GM23338 (cell line): ENCODE measurements around the gene CARNS1.

Experiments used
- CREB1 ChIP-seq: fragments of 250-450 bp; sonication (Bioruptor Pico); IDR thresholded peaks from 2 replicates; pipeline ENCODE4 v1.5.0; 2020; ENCODE audit warnings: low read depth, mild to moderate bottlenecking, moderate library complexity
- CTCF ChIP-seq, 2 experiments: fragments of 200-600 bp in 1 of 2; sonication (generic) in 1 of 2; conservative IDR thresholded peaks; 2 replicates each; pipeline versions ENCODE4 v1.5.1 to v1.6.1; 2016 to 2017; ENCODE audit warnings: antibody characterized with exemption in 2 of 2, low read depth in 2 of 2, mild to moderate bottlenecking in 2 of 2, moderate library complexity in 1 of 2
- EZH2 ChIP-seq: fragments of 200-600 bp; sonication (generic); IDR thresholded peaks from one replicate; pipeline ENCODE4 v1.8.0; 2017; ENCODE audit warnings: antibody characterized with exemption, mild to moderate bottlenecking, low read depth; ENCODE audit not compliant: unreplicated experiment
- EZH2phosphoT487 ChIP-seq: fragments of 200-600 bp; sonication (generic); IDR thresholded peaks from one replicate; pipeline ENCODE4 v1.8.1; 2018; ENCODE audit warnings: antibody characterized with exemption; ENCODE audit not compliant: unreplicated experiment
- POLR2AphosphoS5 ChIP-seq: IDR thresholded peaks from 2 replicates; pipeline ENCODE4 v1.6.1; 2016; ENCODE audit warnings: antibody characterized with exemption, low read depth
- REST ChIP-seq: IDR thresholded peaks from one replicate; pipeline ENCODE4 v1.6.1; 2018; ENCODE audit warnings: antibody characterized with exemption; ENCODE audit not compliant: unreplicated experiment
- ZNF114 ChIP-seq: fragments of 250-450 bp; sonication (Bioruptor Pico); IDR thresholded peaks from 2 replicates; pipeline ENCODE4 v1.5.0; 2020; ENCODE audit warnings: mild to moderate bottlenecking, moderate library complexity

- TF ChIP-seq CTCF (conservative IDR thresholded peaks at IDR 0.05; ENCODE audit: low read depth in 2 of 2) = no peak
- no peak for TF ChIP-seq REST
- no peak for TF ChIP-seq POLR2AphosphoS5
- TF ChIP-seq EZH2 = no peak
- no peak for TF ChIP-seq CREB1 (CRISPR knock-in tag)
- no peak for TF ChIP-seq EZH2phosphoT487
- TF ChIP-seq ZNF114 (CRISPR knock-in tag) = no peak
Observed at GRCh38 chr11:67400942-67401494, 14.5 kb upstream of the CARNS1 start.
